CD14-positive monocyte (primary cell): ENCODE results near the gene NAT16. TPM values are rescaled to one million over a fixed set of nuclear protein-coding genes. Genes with fewer than 3 reads are reported as not detected.
A peak's percentile ranks its signal among the peaks of the same experiment; 100 is the strongest.

Experiments
- DNase-seq, 3 donors: peaks; one replicate each; pipeline ENCODE4 v3.0.0-alpha.2; 2011 to 2022
- H2AFZ ChIP-seq: 2 replicates; pipeline ENCODE4 v1.6.0; 2012; ENCODE audit warnings: mild to moderate bottlenecking, low read depth, low read length, inconsistent platforms; ENCODE audit not compliant: insufficient read depth, poor library complexity, severe bottlenecking
- H3K27ac ChIP-seq, 2 donors: 1 replicate in 1 of 2; 2 replicates in 1 of 2; pipeline ENCODE4 v1.5.1; 2012 to 2013; ENCODE audit warnings: low read length in 2 of 2, control low read depth in 1 of 2, inconsistent platforms in 1 of 2, low read depth in 1 of 2, mild to moderate bottlenecking in 1 of 2
- H3K27me3 ChIP-seq, 2 donors: one replicate each; pipeline versions ENCODE4 v1.6.0 to v1.6.1; 2011 to 2013; ENCODE audit warnings: low read length in 2 of 2; ENCODE audit not compliant: control insufficient read depth in 2 of 2, insufficient read depth in 2 of 2
- H3K36me3 ChIP-seq, 2 donors: replicated peaks in 1 of 2; 1 replicate in 1 of 2; 2 replicates in 1 of 2; pipeline versions ENCODE4 v1.5.1 to v1.6.1; 2012 to 2013; ENCODE audit warnings: low read length in 2 of 2, control low read depth in 1 of 2, inconsistent platforms in 1 of 2, mild to moderate bottlenecking in 1 of 2; ENCODE audit not compliant: insufficient read depth in 2 of 2, control insufficient read depth in 1 of 2
- H3K4me1 ChIP-seq, 2 donors: 1 replicate in 1 of 2; 2 replicates in 1 of 2; pipeline versions ENCODE4 v1.5.1 to v1.6.1; 2012 to 2013; ENCODE audit warnings: low read length in 2 of 2, control low read depth in 1 of 2, inconsistent platforms in 1 of 2, mild to moderate bottlenecking in 1 of 2, moderate library complexity in 1 of 2; ENCODE audit not compliant: insufficient read depth in 2 of 2, control insufficient read depth in 1 of 2
- H3K4me2 ChIP-seq: replicated peaks from 2 replicates; pipeline ENCODE3; 2012; ENCODE audit warnings: low read length, moderate library complexity, mild to moderate bottlenecking; ENCODE audit not compliant: poor library complexity, severe bottlenecking; ENCODE audit errors: extremely low read depth
- H3K4me3 ChIP-seq, 3 experiments: fragments of 200-600 bp in 1 of 3; sonication (generic) in 1 of 3; replicated peaks in 1 of 3; 1 replicate in 2 of 3; 2 replicates in 1 of 3; pipeline ENCODE4 v1.5.1; 2011 to 2013; ENCODE audit warnings: low read length in 3 of 3, mild to moderate bottlenecking in 3 of 3, control low read depth in 2 of 3, low read depth in 2 of 3, inconsistent platforms in 1 of 3, moderate library complexity in 1 of 3
- H3K79me2 ChIP-seq: 2 replicates; pipeline ENCODE4 v1.6.0; 2012; ENCODE audit warnings: mild to moderate bottlenecking, control low read depth, inconsistent platforms, low read length, moderate library complexity; ENCODE audit not compliant: insufficient read depth
- H3K9ac ChIP-seq: 2 replicates; pipeline ENCODE4 v1.6.0; 2017; ENCODE audit warnings: low read length, mild to moderate bottlenecking; ENCODE audit not compliant: insufficient read depth, poor library complexity, severe bottlenecking
- H3K9me3 ChIP-seq, 2 donors: replicated peaks in 1 of 2; 1 replicate in 1 of 2; 2 replicates in 1 of 2; pipeline versions ENCODE4 v1.5.1 to v1.6.1; 2012 to 2013; ENCODE audit warnings: low read length in 2 of 2, control low read depth in 1 of 2; ENCODE audit not compliant: control insufficient read depth in 1 of 2, insufficient read depth in 1 of 2
- H4K20me1 ChIP-seq: 2 replicates; pipeline ENCODE4 v1.6.0; 2012; ENCODE audit warnings: mild to moderate bottlenecking, low read length, control low read depth, moderate library complexity; ENCODE audit not compliant: insufficient read depth
- H3K27ac Mint-ChIP-seq, 7 donors: one replicate each; pipeline ENCODE4 v1.8.0; 2020; ENCODE audit warnings: mild to moderate bottlenecking in 7 of 7, mixed read lengths in 7 of 7, moderate library complexity in 6 of 7, inconsistent platforms in 2 of 7
- H3K27me3 Mint-ChIP-seq, 3 donors: one replicate each; pipeline ENCODE4 v1.8.0; 2021 to 2022; ENCODE audit warnings: low read depth in 3 of 3, mild to moderate bottlenecking in 3 of 3, mixed read lengths in 3 of 3, moderate library complexity in 3 of 3, inconsistent platforms in 1 of 3
- H3K36me3 Mint-ChIP-seq, 2 donors: one replicate each; pipeline ENCODE4 v1.8.0; 2020; ENCODE audit warnings: mixed read lengths in 2 of 2, inconsistent platforms in 1 of 2, mild to moderate bottlenecking in 1 of 2
- H3K4me1 Mint-ChIP-seq: one replicate; pipeline ENCODE4 v1.8.0; 2020; ENCODE audit warnings: mild to moderate bottlenecking, mixed read lengths
- H3K4me3 Mint-ChIP-seq, 2 donors: one replicate each; pipeline ENCODE4 v1.8.0; 2020; ENCODE audit warnings: mild to moderate bottlenecking in 2 of 2, mixed read lengths in 2 of 2, moderate library complexity in 1 of 2
- H3K9me3 Mint-ChIP-seq, 7 donors: one replicate each; pipeline ENCODE4 v1.8.0; 2020 to 2022; ENCODE audit warnings: mixed read lengths in 7 of 7, mild to moderate bottlenecking in 6 of 7, moderate library complexity in 6 of 7, inconsistent platforms in 2 of 7
- CTCF ChIP-seq: fragments of 200-600 bp; IDR thresholded peaks from one replicate; pipeline ENCODE4 v1.8.0; 2022; ENCODE audit warnings: antibody characterized with exemption, mild to moderate bottlenecking
- WGBS: methylation state at CpG from one replicate; pipeline ENCODE4 v1.1.5; 2013; ENCODE audit warnings: missing lambda C conversion rate; ENCODE audit not compliant: insufficient coverage; 5-methylcytosine and 5-hydroxymethylcytosine counted together
- intact Hi-C, 2 donors: fragments of 100-400 bp; cut with micrococcal nuclease; formaldehyde crosslinking; loops; one replicate each; pipeline versions ENCODE4 v1.15.0 to v1.15.1; 2023
- polyA plus RNA-seq, 3 donors: library from polyadenylated mRNA; depleted of rRNA in 1 of 3; unstranded in 2 of 3; stranded (reverse) in 1 of 3; fragments of 300-500 nt in 2 of 3; fragments of >200 nt in 1 of 3; fragmentation: Illumina TruSeq in 2 of 3; gene quantifications; 1 replicate in 2 of 3; 2 replicates in 1 of 3; pipeline ENCODE4 v1.2.3, GENCODE V29; 2012 to 2021

Gene NAT16
- polyA plus RNA-seq, 3 donors: not detected

GRCh38 chr7:101163279-101164070 is 16.6 kb downstream of the NAT16 start:
- no peak for TF ChIP-seq CTCF
- H3K27ac Mint-ChIP-seq: no peak overlapping the region
- H3K4me3 Mint-ChIP-seq: peak overlapping the region; percentile 69 to 85
- peak overlapping the region; percentile 58 for H3K4me2 ChIP-seq
- WGBS: under 1% methylated on average over 68 of the region's 92 CpGs
- no peak overlapping the region for H3K9ac ChIP-seq
- peaks cover 27% of the 10 kb centered on the region for H3K4me1 Mint-ChIP-seq
- DNase-seq: no peak
- peak overlapping the region in 1 of 3 experiments; percentile 56 for H3K4me3 ChIP-seq
- H3K27me3 ChIP-seq: peaks cover 43 to 64% of the 10 kb centered on the region in 2 donors
- peaks cover 14% of the 10 kb centered on the region for H4K20me1 ChIP-seq
- peaks cover 2 to 32% (median 13%) of the 10 kb centered on the region in 7 donors for H3K9me3 Mint-ChIP-seq
- H3K79me2 ChIP-seq: no peaks in the 10 kb centered on the region
- peaks cover 7 to 17% of the 10 kb centered on the region in 2 donors for H3K36me3 ChIP-seq
- H3K36me3 Mint-ChIP-seq: peaks cover 31 to 40% of the 10 kb centered on the region in 2 donors
- H3K9me3 ChIP-seq: peaks cover 6 to 18% of the 10 kb centered on the region in 2 donors
- peaks cover 64 to 73% (median 73%) of the 10 kb centered on the region in 3 donors for H3K27me3 Mint-ChIP-seq
- peaks cover 14 to 30% of the 10 kb centered on the region in 2 donors for H3K4me1 ChIP-seq
- H2AFZ ChIP-seq: peak overlapping the region; percentile 23
- intact Hi-C loops: no loop called here
- no peak overlapping the region for H3K27ac ChIP-seq

- no peaks in the 10 kb centered on the region for H3K79me2 ChIP-seq
- DNase-seq: no peak
- H3K27me3 Mint-ChIP-seq: peaks cover 57 to 65% (median 65%) of the 10 kb centered on the region in 3 donors
- H3K9me3 ChIP-seq: peaks cover 6 to 18% of the 10 kb centered on the region in 2 donors
- peaks cover 32 to 45% of the 10 kb centered on the region in 2 donors for H3K36me3 Mint-ChIP-seq
- no peak for TF ChIP-seq CTCF
- H3K36me3 ChIP-seq: peaks cover 7 to 17% of the 10 kb centered on the region in 2 donors
- H4K20me1 ChIP-seq: peaks cover 14% of the 10 kb centered on the region
- intact Hi-C loops: no loop called here
- peaks cover 24% of the 10 kb centered on the region for H3K4me1 Mint-ChIP-seq
- no peak overlapping the region for H2AFZ ChIP-seq
- peak overlapping the region; percentile 69 to 86 for H3K4me3 Mint-ChIP-seq
- H3K27ac Mint-ChIP-seq: no peak overlapping the region
- no peak overlapping the region for H3K9ac ChIP-seq
- peaks cover 14 to 30% of the 10 kb centered on the region in 2 donors for H3K4me1 ChIP-seq
- H3K9me3 Mint-ChIP-seq: peaks cover 2 to 30% (median 13%) of the 10 kb centered on the region in 7 donors
- WGBS: under 1% methylated on average over 56 of the region's 74 CpGs
- peaks cover 35 to 57% of the 10 kb centered on the region in 2 donors for H3K27me3 ChIP-seq
- H3K27ac ChIP-seq: no peak overlapping the region
- peak overlapping the region in 1 of 3 experiments; percentile 56 for H3K4me3 ChIP-seq
- peak overlapping the region; percentile 52 for H3K4me2 ChIP-seq
Observed at GRCh38 chr7:101162551-101163278, 17.4 kb downstream of the NAT16 start.
